Activated T-cell treated with anti-CD3 and anti-CD28 coated beads for 4 hours (primary cell): ENCODE results near the gene ZNF24.

ENCODE experiments used
- DNase-seq: peaks from one replicate; pipeline ENCODE4 v3.0.0-alpha.2; 2020

Gene ZNF24

GRCh38 chr18:35343936-35344735 is at the start of gene ZNF24:
TSS of gene ZNF24 (minus strand) at chr18:35344420. CDS start at chr18:35340650, 3,770 bp downstream.
- DNase-seq, result peak; percentile 89

GRCh38 chr18:35393716-35394115 is 49.5 kb upstream of the ZNF24 start:
- DNase-seq, result no peak

- no peak for DNase-seq
These were observed 48.2 kb upstream of the ZNF24 start for GRCh38 chr18:35392375-35392774.

- DNase-seq, result no peak
These were observed 46.9 kb upstream of the ZNF24 start for GRCh38 chr18:35390951-35391700.

GRCh38 chr18:35389095-35389618 is 44.9 kb upstream of the ZNF24 start:
- DNase-seq, result no peak

- no peak for DNase-seq
These were observed 42.9 kb upstream of the ZNF24 start for GRCh38 chr18:35387152-35387571.

- DNase-seq, result peak; percentile 51
These were observed 42.4 kb upstream of the ZNF24 start for GRCh38 chr18:35386600-35387100.

GRCh38 chr18:35383136-35383535 is 38.9 kb upstream of the ZNF24 start:
- no peak for DNase-seq

GRCh38 chr18:35379421-35379820 is 35.2 kb upstream of the ZNF24 start:
- no peak for DNase-seq

- no peak for DNase-seq
These were observed 34.3 kb upstream of the ZNF24 start for GRCh38 chr18:35378574-35378896.

- no peak for DNase-seq
These were observed 33.8 kb upstream of the ZNF24 start for GRCh38 chr18:35377875-35378573.

GRCh38 chr18:35376742-35377695 is 32.8 kb upstream of the ZNF24 start, which contains the start of gene ZNF396:
TSS of gene ZNF396 (minus strand) at chr18:35377337. CDS start at chr18:35374292, 3,045 bp downstream.
- DNase-seq, result peak; percentile 54

- DNase-seq, result no peak
These were observed 32.1 kb upstream of the ZNF24 start for GRCh38 chr18:35376393-35376741.

- DNase-seq, result no peak
These were observed 30.5 kb upstream of the ZNF24 start for GRCh38 chr18:35374708-35375107.

- no peak for DNase-seq
These were observed 27.4 kb upstream of the ZNF24 start for GRCh38 chr18:35371412-35372195.

GRCh38 chr18:35369126-35369525 is 24.9 kb upstream of the ZNF24 start:
- DNase-seq, result no peak

GRCh38 chr18:35368595-35368994 is 24.4 kb upstream of the ZNF24 start:
- no peak for DNase-seq

GRCh38 chr18:35362531-35362930 is 18.3 kb upstream of the ZNF24 start:
- DNase-seq, result no peak

- DNase-seq, result no peak
These were observed 17.5 kb upstream of the ZNF24 start for GRCh38 chr18:35361570-35362321.

GRCh38 chr18:35355140-35355618 is 11.0 kb upstream of the ZNF24 start:
- DNase-seq, result peak; percentile 31
